Measurements from ENCODE around the gene ADAMTS20. TPM values are rescaled to one million over a fixed set of nuclear protein-coding genes. Genes with fewer than 3 reads are reported as not detected.

Gene ADAMTS20
- total RNA-seq, 1 experiment from 2014 or later = 2.7 TPM

DNA sequence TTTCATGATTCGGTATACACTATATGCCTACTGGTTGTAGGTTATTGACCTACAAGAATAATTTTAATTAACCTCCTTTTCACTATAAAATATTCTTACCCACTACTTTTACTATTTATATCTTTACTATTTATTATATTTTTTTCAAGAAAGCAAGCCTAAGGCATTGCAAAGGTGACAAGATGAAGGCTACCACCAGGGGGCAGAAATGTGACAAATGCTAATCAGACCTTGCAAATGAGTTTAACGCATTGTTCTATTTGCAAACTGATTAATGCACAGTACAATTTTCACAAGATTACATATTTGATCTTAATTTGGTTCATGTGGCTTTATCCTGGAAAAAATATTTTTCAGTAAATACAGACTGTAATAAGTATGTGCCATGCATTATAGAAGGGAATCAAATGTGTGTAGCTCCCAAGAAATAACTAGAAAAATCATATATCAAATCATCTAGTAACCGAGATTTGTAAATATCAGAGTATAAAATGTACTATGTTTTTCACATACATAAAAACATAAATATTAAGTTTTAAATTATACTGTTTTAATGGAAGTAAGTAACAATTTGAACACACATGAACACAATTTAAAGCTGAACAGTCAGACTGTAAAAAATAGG is 107.0 kb downstream of the ADAMTS20 start:
- Histone ChIP-seq H2AFZ (ENCODE audit: low read length) (no peak overlapping the region), H4K5ac (ENCODE audit: insufficient read length, low read depth, low read length) (no peak overlapping the region), H4K8ac (replicated peaks; ENCODE audit: insufficient read length, low read depth, low read length) (no peak overlapping the region), H3K27ac (ENCODE audit: insufficient read length, low read depth, low read length) (no peak overlapping the region), H2BK5ac (ENCODE audit: insufficient read length, low read length) (no peak overlapping the region), H2BK12ac (ENCODE audit: insufficient read length, low read depth, low read length) (no peak overlapping the region), H3K23me2 (ENCODE audit: insufficient read length, low read depth, low read length, poor library complexity, severe bottlenecking) (no peaks in the 10 kb centered on the region), H2BK20ac (ENCODE audit: low read depth, low read length, poor library complexity, severe bottlenecking) (no peak overlapping the region), H3K18ac (ENCODE audit: insufficient read length, low read depth, low read length) (no peak overlapping the region), H3K4me1 (ENCODE audit: insufficient read depth, low read length) (no peaks in the 10 kb centered on the region), H3K79me2 (ENCODE audit: insufficient read depth, low read length) (no peaks in the 10 kb centered on the region), H2AK5ac (ENCODE audit: insufficient read length, low read length) (no peak overlapping the region), H3K9me3 (ENCODE audit: control insufficient read depth, low read depth, low read length) (no peaks in the 10 kb centered on the region), H4K20me1 (ENCODE audit: control insufficient read depth, insufficient read depth, insufficient read length) (no peaks in the 10 kb centered on the region), H3K9ac (ENCODE audit: extremely low read depth, insufficient read length, low read length) (no peak overlapping the region), H3T11ph (ENCODE audit: low read length) (no peak overlapping the region), H3K79me1 (ENCODE audit: insufficient read depth, low read depth, low read length, poor library complexity, severe bottlenecking) (no peaks in the 10 kb centered on the region), H3K23ac (ENCODE audit: insufficient read length, low read depth, low read length) (no peak overlapping the region), H4K91ac (ENCODE audit: insufficient read length, low read depth, low read length) (no peak overlapping the region), H2BK120ac (ENCODE audit: low read depth, low read length, poor library complexity, severe bottlenecking) (no peak overlapping the region), H3K4ac (ENCODE audit: low read depth, low read length) (no peak overlapping the region), H2BK15ac (ENCODE audit: low read depth, low read length) (no peak overlapping the region), H3K56ac (ENCODE audit: insufficient read length, low read depth, low read length) (no peak overlapping the region), H3K4me2 (ENCODE audit: insufficient read depth, insufficient read length, low read length) (no peak overlapping the region), H3K27me3 (ENCODE audit: insufficient read depth, low read length) (no peaks in the 10 kb centered on the region), H3K14ac (ENCODE audit: insufficient read depth, low read length) (no peak overlapping the region)
- peaks cover 3 to 13% (median 11%) of the 10 kb centered on the region in 3 experiments; a peak in 5 of 7 replicates for H3K36me3 Mint-ChIP-seq (ENCODE audit: insufficient read depth in 1 of 3, low read depth in 3 of 3)
- H3K4me1 Mint-ChIP-seq = peaks cover 3 to 8% of the 10 kb centered on the region in 2 experiments; a peak in 2 of 4 replicates
- no peak overlapping the region for H3K4me3 Mint-ChIP-seq
- H3K9me3 Mint-ChIP-seq = peaks cover 0 to 3% of the 10 kb centered on the region in 2 experiments; a peak in 1 of 5 replicates
- H3K27me3 Mint-ChIP-seq (ENCODE audit: low read depth) = no peaks in the 10 kb centered on the region
- H3K27ac Mint-ChIP-seq = no peak overlapping the region
- WGBS (ENCODE audit: extremely low coverage, insufficient read length, low lambda C conversion rate) = no CpG with 5 or more reads among the region's 3 CpGs
- DNase-seq = peak; percentile 44
- TF ChIP-seq, protein P1, sequence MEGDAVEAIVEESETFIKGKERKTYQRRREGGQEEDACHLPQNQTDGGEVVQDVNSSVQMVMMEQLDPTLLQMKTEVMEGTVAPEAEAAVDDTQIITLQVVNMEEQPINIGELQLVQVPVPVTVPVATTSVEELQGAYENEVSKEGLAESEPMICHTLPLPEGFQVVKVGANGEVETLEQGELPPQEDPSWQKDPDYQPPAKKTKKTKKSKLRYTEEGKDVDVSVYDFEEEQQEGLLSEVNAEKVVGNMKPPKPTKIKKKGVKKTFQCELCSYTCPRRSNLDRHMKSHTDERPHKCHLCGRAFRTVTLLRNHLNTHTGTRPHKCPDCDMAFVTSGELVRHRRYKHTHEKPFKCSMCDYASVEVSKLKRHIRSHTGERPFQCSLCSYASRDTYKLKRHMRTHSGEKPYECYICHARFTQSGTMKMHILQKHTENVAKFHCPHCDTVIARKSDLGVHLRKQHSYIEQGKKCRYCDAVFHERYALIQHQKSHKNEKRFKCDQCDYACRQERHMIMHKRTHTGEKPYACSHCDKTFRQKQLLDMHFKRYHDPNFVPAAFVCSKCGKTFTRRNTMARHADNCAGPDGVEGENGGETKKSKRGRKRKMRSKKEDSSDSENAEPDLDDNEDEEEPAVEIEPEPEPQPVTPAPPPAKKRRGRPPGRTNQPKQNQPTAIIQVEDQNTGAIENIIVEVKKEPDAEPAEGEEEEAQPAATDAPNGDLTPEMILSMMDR (conservative IDR thresholded peaks at IDR 0.05) = peak; percentile 93
